SK-N-SH (cell line): ENCODE results near the gene UPB1. TPM values are rescaled to one million over a fixed set of nuclear protein-coding genes. Genes with fewer than 3 reads are reported as not detected.

Experiments
- CTCF ChIA-PET: fragments of 300-600, 350-600 bp; formaldehyde crosslinking; extraction: SDS; loops from one replicate; lab custom pipeline; 2021; lab: Yijun Ruan, JAX
- POLR2A ChIA-PET: fragments of 350-600 bp; sonication (Branson Sonifier 250); formaldehyde crosslinking; extraction: SDS; loops from one replicate; lab custom pipeline; 2020; ENCODE audit warnings: antibody characterized with exemption, inconsistent platforms; lab: Yijun Ruan, JAX
- DNase-seq: peaks from one replicate; pipeline ENCODE4 v3.0.0; 2012
- H2AFZ ChIP-seq: fragments of 200-600 bp; sonication (generic); 2 replicates; pipeline ENCODE4 v1.8.1; 2016; ENCODE audit warnings: antibody characterized with exemption, mild to moderate bottlenecking, low read depth
- H3F3A ChIP-seq: fragments of 200-600 bp; sonication (generic); replicated peaks from 2 replicates; pipeline ENCODE3; 2016; ENCODE audit warnings: antibody characterized with exemption, mild to moderate bottlenecking; ENCODE audit not compliant: insufficient read depth
- H3K27ac ChIP-seq, 2 experiments: fragments of 200-500 bp in 1 of 2; fragments of 200-600 bp in 1 of 2; sonication (Bioruptor generic) in 1 of 2; sonication (generic), shearing (Covaris generic) in 1 of 2; 2 replicates each; pipeline versions ENCODE4 v1.5.1 to v1.6.1; 2014 to 2016; ENCODE audit warnings: low read depth in 2 of 2, inconsistent platforms in 1 of 2, low read length in 1 of 2, mild to moderate bottlenecking in 1 of 2, mixed read lengths in 1 of 2
- H3K27me3 ChIP-seq: fragments of 200-600 bp; sonication (generic), shearing (Covaris generic); 2 replicates; pipeline ENCODE4 v1.6.1; 2016; ENCODE audit warnings: mixed run types; ENCODE audit not compliant: insufficient read depth
- H3K36me3 ChIP-seq, 2 experiments: fragments of 200-500 bp in 1 of 2; fragments of 200-600 bp in 1 of 2; sonication (Bioruptor generic) in 1 of 2; sonication (generic) in 1 of 2; replicated peaks in 1 of 2; 2 replicates each; pipeline versions ENCODE3 to v1.5.1; 2014 to 2016; ENCODE audit warnings: low read length in 1 of 2, mild to moderate bottlenecking in 1 of 2; ENCODE audit not compliant: insufficient read depth in 2 of 2, control insufficient read depth in 1 of 2
- H3K4me1 ChIP-seq, 2 experiments: fragments of 200-500 bp in 1 of 2; fragments of 200-600 bp in 1 of 2; sonication (Bioruptor generic) in 1 of 2; sonication (generic), shearing (Covaris generic) in 1 of 2; 2 replicates each; pipeline versions ENCODE4 v1.5.1 to v1.6.1; 2014 to 2016; ENCODE audit warnings: low read depth in 1 of 2, low read length in 1 of 2, mixed run types in 1 of 2; ENCODE audit not compliant: insufficient read depth in 2 of 2, control insufficient read depth in 1 of 2
- H3K4me2 ChIP-seq: fragments of 200-600 bp; sonication (generic), shearing (Covaris generic); 2 replicates; pipeline ENCODE4 v1.6.1; 2017; ENCODE audit warnings: mixed run types
- H3K4me3 ChIP-seq, 2 experiments: fragments of 200-500 bp in 1 of 2; fragments of 200-600 bp in 1 of 2; sonication (Bioruptor generic) in 1 of 2; sonication (generic), shearing (Covaris generic) in 1 of 2; 2 replicates each; pipeline versions ENCODE4 v1.5.1 to v1.8.1; 2014 to 2016; ENCODE audit warnings: low read depth in 2 of 2, inconsistent platforms in 1 of 2, low read length in 1 of 2, mild to moderate bottlenecking in 1 of 2, mixed read lengths in 1 of 2, moderate library complexity in 1 of 2
- H3K79me2 ChIP-seq: fragments of 200-600 bp; sonication (generic); 2 replicates; pipeline ENCODE4 v1.8.1; 2017; ENCODE audit warnings: mild to moderate bottlenecking; ENCODE audit not compliant: insufficient read depth
- H3K9ac ChIP-seq: fragments of 200-600 bp; sonication (generic); 2 replicates; pipeline ENCODE4 v1.6.1; 2017; ENCODE audit warnings: mixed run types
- H3K9me2 ChIP-seq: fragments of 200-600 bp; sonication (generic); 2 replicates; pipeline ENCODE4 v1.6.1; 2017; ENCODE audit warnings: mixed run types
- H3K9me3 ChIP-seq: fragments of 200-600 bp; sonication (generic); 2 replicates; pipeline ENCODE4 v1.6.1; 2017; ENCODE audit warnings: mixed run types, mild to moderate bottlenecking, moderate library complexity
- H4K20me1 ChIP-seq: fragments of 200-600 bp; sonication (generic); 2 replicates; pipeline ENCODE4 v1.6.1; 2017; ENCODE audit warnings: mild to moderate bottlenecking, mixed run types; ENCODE audit not compliant: insufficient read depth
- FOXM1 ChIP-seq: IDR thresholded peaks from 2 replicates; pipeline ENCODE4 v1.4.0; 2012; ENCODE audit warnings: low read depth, mild to moderate bottlenecking
- GATA2 ChIP-seq: sonication (generic); formaldehyde crosslinking; IDR thresholded peaks from 2 replicates; pipeline ENCODE4 v1.5.0; 2020; ENCODE audit warnings: mild to moderate bottlenecking, missing genetic modification reagents
- MEF2A ChIP-seq: IDR thresholded peaks from 2 replicates; pipeline ENCODE4 v1.4.0; 2012; ENCODE audit warnings: low read depth, borderline replicate concordance
- NFIC ChIP-seq: IDR thresholded peaks from 2 replicates; pipeline ENCODE4 v1.4.0; 2012; ENCODE audit warnings: borderline replicate concordance
- WGBS: methylation state at CpG from one replicate; pipeline ENCODE4 v1.1.6; 2017; ENCODE audit warnings: low lambda C conversion rate; 5-methylcytosine and 5-hydroxymethylcytosine counted together
- polyA plus RNA-seq, 3 experiments: library from polyadenylated mRNA; depleted of rRNA; stranded (reverse); fragments of >200 nt; gene quantifications; 2 replicates each; pipeline ENCODE4 v1.2.3, GENCODE V29; 2012
- TF ChIP-seq, protein P1 (sequence below): IDR thresholded peaks from 2 replicates; pipeline ENCODE4 v1.4.0; 2012; ENCODE audit warnings: low read depth
- TF ChIP-seq, protein P2 (sequence below): IDR thresholded peaks from 2 replicates; pipeline ENCODE4 v1.4.0; 2012; ENCODE audit warnings: low read depth, borderline replicate concordance
- TF ChIP-seq, protein P3 (sequence below): IDR thresholded peaks from 2 replicates; pipeline ENCODE4 v1.4.0; 2012; ENCODE audit warnings: low read depth, borderline replicate concordance
- TF ChIP-seq, protein P4 (sequence below): fragments of 200-600 bp; sonication (generic); IDR thresholded peaks from 2 replicates; pipeline ENCODE4 v1.6.1; 2017; ENCODE audit warnings: antibody characterized with exemption, mild to moderate bottlenecking, moderate library complexity

The UPB1 gene
- polyA plus RNA-seq, 1 of the 3 experiments (the other 2 are of a cell fraction) = 0.30 TPM

DNA sequence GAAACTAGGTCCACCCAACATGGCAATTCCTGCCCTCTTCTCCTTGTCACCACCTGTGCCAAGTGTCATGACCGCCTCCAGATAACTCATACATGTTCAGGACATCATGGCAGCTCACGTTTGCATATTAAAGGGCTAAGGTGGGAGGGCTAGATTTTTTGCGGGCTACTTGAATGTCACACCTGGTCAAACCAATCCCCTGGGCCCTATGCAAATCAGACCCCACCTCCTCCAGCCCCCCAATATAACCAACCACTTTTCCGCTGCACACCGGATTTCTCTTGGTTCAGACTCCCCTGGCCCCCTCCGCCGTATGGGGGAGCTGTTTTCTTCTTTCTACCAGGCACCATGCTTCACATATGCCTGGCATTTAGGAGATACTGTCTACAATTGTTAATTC, 12.6 kb downstream of the UPB1 start:
- H3K4me3 ChIP-seq = no peak overlapping the region
- no peaks in the 10 kb centered on the region for H3K79me2 ChIP-seq
- H3K9me2 ChIP-seq = no peaks in the 10 kb centered on the region
- WGBS = 97% methylated on average over 7 of the region's 7 CpGs
- no peaks in the 10 kb centered on the region for H3K27me3 ChIP-seq
- peaks cover 4% of the 10 kb centered on the region for H3F3A ChIP-seq
- no peaks in the 10 kb centered on the region for H3K36me3 ChIP-seq
- H3K4me1 ChIP-seq = no peaks in the 10 kb centered on the region; a peak in 1 of 4 replicates
- no peak overlapping the region for H3K27ac ChIP-seq
- H3K9ac ChIP-seq = no peak overlapping the region
- POLR2A ChIA-PET = no interaction called here
- CTCF ChIA-PET = interaction anchor here (0.9 to 1.2 kb wide), 4 partner anchors 14 to 183 kb away, joined by 3 read pairs; no protein-coding TSS in a partner anchor
- no peaks in the 10 kb centered on the region for H4K20me1 ChIP-seq
- H2AFZ ChIP-seq = no peak overlapping the region
- no peaks in the 10 kb centered on the region for H3K9me3 ChIP-seq
- DNase-seq = no peak
- H3K4me2 ChIP-seq = no peak overlapping the region
- TF ChIP-seq MEF2A (no peak), FOXM1 (no peak), NFIC (no peak), GATA2 (no peak)
- TF ChIP-seq, protein P1, sequence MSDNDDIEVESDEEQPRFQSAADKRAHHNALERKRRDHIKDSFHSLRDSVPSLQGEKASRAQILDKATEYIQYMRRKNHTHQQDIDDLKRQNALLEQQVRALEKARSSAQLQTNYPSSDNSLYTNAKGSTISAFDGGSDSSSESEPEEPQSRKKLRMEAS = no peak
- TF ChIP-seq, protein P2, sequence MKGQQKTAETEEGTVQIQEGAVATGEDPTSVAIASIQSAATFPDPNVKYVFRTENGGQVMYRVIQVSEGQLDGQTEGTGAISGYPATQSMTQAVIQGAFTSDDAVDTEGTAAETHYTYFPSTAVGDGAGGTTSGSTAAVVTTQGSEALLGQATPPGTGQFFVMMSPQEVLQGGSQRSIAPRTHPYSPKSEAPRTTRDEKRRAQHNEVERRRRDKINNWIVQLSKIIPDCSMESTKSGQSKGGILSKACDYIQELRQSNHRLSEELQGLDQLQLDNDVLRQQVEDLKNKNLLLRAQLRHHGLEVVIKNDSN = no peak
- TF ChIP-seq, protein P3, sequence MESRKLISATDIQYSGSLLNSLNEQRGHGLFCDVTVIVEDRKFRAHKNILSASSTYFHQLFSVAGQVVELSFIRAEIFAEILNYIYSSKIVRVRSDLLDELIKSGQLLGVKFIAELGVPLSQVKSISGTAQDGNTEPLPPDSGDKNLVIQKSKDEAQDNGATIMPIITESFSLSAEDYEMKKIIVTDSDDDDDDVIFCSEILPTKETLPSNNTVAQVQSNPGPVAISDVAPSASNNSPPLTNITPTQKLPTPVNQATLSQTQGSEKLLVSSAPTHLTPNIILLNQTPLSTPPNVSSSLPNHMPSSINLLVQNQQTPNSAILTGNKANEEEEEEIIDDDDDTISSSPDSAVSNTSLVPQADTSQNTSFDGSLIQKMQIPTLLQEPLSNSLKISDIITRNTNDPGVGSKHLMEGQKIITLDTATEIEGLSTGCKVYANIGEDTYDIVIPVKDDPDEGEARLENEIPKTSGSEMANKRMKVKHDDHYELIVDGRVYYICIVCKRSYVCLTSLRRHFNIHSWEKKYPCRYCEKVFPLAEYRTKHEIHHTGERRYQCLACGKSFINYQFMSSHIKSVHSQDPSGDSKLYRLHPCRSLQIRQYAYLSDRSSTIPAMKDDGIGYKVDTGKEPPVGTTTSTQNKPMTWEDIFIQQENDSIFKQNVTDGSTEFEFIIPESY = no peak

DNA sequence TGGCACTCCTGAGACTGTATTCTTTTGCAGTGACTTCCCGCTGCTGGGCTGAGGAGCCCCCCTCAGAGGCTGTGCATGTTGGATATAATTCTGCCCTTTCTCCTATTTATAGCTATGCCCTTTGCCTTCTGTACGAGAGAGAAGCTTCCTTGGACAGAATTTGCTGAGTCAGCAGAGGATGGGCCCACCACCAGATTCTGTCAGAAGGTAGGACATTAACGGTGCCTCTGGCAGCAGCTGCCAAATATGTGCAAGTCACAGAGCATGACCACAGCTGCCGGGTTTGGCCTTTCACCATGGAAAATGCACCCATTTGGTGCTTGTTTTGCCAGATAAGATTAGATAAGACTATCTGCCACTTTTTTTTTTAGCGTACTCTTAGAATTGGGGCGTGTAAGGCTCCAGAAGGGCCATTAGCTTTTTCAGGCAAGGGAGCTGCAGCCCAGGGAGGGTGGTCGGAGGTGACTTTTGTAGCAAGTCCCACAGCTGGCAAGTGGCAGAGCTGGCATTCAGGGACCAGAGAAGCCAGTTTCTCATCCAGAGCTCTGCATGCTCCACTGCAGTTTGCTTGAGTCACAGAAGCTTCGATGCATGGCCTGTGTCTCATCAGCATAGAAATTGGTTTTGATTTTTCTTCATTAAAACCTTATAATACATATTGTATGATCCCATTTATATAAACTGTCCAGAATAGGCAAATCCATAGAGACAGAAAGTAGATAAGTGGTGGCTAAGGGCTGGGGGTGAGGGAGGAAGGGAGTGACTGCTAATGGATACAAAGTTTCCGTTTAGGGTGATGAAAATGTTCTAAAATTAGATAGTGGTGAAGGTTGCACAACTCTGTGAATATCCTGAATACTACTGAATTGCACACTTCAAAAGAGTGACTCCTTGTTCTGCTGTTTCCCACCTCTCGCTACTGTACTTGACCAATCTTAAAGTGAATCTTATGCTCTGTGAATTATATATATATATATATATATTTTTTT, 15.8 kb downstream of the UPB1 start:
- WGBS = 65% methylated on average over 10 of the region's 10 CpGs
- DNase-seq = no peak
- ChIA-PET POLR2A (no interaction called here), CTCF (interaction anchor here (0.8 kb wide), 1 partner anchor 118 kb away, joined by 3 read pairs; no protein-coding TSS in a partner anchor)
- Histone ChIP-seq H4K20me1 (no peaks in the 10 kb centered on the region), H3K9me3 (no peaks in the 10 kb centered on the region), H3K4me1 (peaks cover 0 to 2% of the 10 kb centered on the region in 2 experiments; a peak in 2 of 4 replicates), H3K4me3 (no peak overlapping the region), H2AFZ (no peak overlapping the region), H3K27ac (no peak overlapping the region), H3F3A (peaks cover 3% of the 10 kb centered on the region), H3K4me2 (no peak overlapping the region), H3K27me3 (no peaks in the 10 kb centered on the region), H3K36me3 (no peaks in the 10 kb centered on the region), H3K9me2 (no peaks in the 10 kb centered on the region), H3K79me2 (no peaks in the 10 kb centered on the region), H3K9ac (no peak overlapping the region)
- no peak for TF ChIP-seq GATA2
- TF ChIP-seq, protein P4, sequence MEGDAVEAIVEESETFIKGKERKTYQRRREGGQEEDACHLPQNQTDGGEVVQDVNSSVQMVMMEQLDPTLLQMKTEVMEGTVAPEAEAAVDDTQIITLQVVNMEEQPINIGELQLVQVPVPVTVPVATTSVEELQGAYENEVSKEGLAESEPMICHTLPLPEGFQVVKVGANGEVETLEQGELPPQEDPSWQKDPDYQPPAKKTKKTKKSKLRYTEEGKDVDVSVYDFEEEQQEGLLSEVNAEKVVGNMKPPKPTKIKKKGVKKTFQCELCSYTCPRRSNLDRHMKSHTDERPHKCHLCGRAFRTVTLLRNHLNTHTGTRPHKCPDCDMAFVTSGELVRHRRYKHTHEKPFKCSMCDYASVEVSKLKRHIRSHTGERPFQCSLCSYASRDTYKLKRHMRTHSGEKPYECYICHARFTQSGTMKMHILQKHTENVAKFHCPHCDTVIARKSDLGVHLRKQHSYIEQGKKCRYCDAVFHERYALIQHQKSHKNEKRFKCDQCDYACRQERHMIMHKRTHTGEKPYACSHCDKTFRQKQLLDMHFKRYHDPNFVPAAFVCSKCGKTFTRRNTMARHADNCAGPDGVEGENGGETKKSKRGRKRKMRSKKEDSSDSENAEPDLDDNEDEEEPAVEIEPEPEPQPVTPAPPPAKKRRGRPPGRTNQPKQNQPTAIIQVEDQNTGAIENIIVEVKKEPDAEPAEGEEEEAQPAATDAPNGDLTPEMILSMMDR = no peak
